Activated CD4-positive, alpha-beta T cell treated with anti-CD3 and anti-CD28 coated beads for 48 hours (primary cell): ENCODE results near the gene RDH13.
"Not testable (repeated sequence)": the region's sequence is repeated elsewhere in the genome, so short reads cannot be mapped to it uniquely, and the experiment has no call there.

Experiments
- DNase-seq: peaks from one replicate; pipeline ENCODE4 v3.0.0-alpha.2; 2020

The RDH13 gene

DNA sequence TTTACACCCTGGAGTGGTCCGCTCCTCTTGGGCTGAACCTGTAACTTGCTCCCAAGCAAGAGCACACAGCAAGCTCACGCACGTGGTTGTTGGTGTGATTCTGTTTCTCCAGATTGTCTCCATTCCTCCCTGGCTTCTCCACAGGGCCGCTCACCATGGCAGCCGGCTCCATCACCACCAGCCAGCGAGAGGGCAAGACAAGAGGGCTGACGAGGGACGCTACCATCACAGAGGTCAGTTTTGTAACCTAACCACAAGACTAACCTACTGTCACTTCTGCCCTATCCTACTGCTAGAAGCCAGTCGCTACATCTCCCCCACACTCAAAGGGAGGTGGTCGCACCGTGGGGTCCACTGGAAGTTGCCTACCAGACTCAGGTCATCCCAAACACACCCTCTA, 20.3 kb downstream of the RDH13 start:
- DNase-seq, result no peak

GRCh38 chr19:55042344-55042678, 20.6 kb downstream of the RDH13 start:
- no peak for DNase-seq

GRCh38 chr19:55041627-55042343, 21.2 kb downstream of the RDH13 start:
- peak; percentile 43 for DNase-seq

DNA sequence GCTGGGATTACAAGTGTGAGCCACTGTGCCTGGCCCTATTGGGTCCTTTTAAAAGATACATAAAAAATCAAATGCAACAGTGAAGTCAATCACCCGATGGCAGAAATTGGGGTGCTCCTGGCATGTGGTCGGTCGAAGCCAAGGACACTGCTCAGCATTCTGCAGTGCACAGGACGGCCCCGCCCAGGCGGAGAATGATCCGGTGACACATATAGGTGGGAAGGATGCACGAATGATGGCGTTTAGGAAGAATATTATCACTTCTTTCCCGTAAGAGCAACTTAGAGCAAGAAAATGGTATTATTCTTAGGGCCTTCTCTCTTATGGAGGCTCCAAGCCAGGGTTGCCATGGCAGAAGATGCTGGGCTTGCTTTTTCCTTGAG, 21.7 kb downstream of the RDH13 start:
- no peak for DNase-seq

DNA sequence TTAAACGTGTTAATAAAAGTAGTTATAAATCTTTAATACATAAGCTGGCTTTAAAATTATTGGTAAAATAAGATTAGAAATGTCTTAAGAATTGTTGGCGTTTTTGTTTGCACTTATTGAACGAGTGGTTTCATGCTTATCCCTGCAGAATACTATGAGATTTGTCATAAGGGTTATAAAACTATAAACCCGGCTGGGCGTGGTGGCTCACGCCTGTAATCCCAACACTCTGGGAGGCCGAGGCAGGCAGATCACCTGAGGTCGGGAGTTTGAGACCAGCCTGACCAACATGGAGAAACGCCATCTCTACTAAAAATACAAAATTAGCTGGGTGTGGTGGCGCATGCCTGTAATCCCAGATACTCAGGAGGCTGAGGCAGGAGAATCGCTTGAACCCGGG, 22.3 kb downstream of the RDH13 start:
- DNase-seq, result not testable (repeated sequence)

- DNase-seq, result not testable (repeated sequence)
Measured at GRCh38 chr19:55037603-55038002, 25.3 kb downstream of the RDH13 start.

- no peak for DNase-seq
Measured at GRCh38 chr19:55036058-55036457, 26.9 kb downstream of the RDH13 start.

- no peak for DNase-seq
Measured at GRCh38 chr19:55034751-55035150, 28.2 kb downstream of the RDH13 start.

DNA sequence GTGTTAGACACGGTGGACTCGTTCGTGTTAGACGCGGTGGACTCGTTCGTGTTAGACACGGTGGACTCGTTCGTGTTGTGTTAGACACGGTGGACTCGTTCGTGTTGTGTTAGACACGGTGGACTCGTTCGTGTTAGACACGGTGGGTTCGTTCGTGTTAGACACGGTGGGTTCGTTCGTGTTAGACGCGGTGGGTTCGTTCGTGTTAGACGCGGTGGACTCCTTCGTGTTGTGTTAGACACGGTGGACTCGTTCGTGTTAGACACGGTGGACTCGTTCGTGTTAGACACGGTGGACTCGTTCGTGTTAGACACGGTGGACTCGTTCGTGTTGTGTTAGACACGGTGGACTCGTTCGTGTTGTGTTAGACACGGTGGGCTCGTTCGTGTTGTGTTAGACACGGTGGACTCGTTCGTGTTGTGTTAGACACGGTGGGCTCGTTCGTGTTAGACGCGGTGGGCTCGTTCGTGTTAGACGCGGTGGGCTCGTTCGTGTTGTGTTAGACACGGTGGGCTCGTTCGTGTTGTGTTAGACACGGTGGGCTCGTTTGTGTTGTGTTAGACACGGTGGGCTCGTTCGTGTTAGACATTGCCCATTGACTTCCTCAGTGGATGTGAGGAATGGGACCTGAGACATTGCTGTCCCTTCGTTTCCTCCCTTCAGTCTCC, 29.8 kb downstream of the RDH13 start:
- DNase-seq, result not testable (repeated sequence)

- no peak for DNase-seq
Measured at GRCh38 chr19:55032170-55032800, 30.7 kb downstream of the RDH13 start.

- DNase-seq, result no peak
Measured at GRCh38 chr19:55031178-55031577, 31.8 kb downstream of the RDH13 start.

- DNase-seq, result no peak
Measured at GRCh38 chr19:55028757-55029156, 34.2 kb downstream of the RDH13 start.

DNA sequence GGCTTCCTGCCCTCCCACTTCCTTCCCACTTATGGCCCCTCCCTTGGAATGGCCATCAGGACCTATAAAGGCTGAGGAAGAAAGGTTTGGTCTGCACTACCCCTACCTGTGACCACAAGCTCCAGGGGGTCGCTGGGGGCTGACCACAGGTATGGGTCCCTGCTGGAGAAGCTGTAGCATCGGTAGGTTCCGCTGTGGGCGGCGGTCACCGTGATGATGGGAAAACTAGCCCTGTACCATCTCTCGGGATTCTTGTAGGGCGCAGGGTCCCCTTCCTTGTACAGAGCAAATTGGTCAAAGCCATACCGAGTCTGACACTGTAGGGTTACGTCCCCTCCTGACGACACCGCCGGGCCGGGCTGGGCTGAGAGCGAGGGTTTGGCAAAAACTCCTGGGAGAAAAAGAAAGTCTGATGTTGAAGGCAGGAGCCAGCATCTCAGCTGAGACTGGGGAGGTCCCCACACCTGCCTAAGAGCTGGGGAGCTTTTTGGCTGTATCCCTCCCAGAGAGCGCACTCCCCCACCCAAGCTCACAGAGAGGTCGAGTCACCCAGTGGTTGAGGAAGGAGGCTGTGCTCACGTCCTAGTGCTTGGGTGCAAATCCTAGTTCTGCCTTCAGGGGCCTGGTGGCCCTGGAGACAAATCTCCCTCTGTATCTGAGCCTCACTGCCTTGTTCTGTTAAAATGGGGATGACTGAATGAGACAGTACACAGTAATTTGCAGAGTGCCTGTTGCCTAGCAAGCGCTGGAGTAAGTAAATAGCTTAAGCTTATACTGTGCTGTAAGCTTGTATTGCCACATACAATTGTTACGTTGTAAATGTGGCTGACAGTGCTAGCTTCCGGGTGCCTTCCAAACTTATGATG, 35.2 kb downstream of the RDH13 start:
- no peak for DNase-seq

GRCh38 chr19:55027140-55027471, 35.8 kb downstream of the RDH13 start:
- DNase-seq, result not testable (repeated sequence)

DNA sequence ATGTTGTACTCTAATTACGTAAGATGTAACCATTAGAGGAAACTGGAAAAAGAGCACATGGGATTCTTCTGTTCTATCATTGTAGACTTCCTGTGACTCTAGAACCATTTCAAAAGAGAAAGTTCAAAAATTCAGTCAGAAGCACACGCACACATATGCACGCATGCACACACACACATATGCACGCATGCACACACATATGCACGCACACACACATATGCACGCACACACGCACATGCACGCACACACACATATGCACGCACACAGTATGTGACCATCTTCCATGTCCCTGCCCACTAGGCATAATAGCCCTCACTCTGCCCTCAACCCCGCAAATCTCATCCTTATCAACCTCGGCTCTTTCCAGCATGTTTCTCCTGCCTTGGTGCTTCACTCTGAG, 38.8 kb downstream of the RDH13 start:
- DNase-seq, result no peak

DNA sequence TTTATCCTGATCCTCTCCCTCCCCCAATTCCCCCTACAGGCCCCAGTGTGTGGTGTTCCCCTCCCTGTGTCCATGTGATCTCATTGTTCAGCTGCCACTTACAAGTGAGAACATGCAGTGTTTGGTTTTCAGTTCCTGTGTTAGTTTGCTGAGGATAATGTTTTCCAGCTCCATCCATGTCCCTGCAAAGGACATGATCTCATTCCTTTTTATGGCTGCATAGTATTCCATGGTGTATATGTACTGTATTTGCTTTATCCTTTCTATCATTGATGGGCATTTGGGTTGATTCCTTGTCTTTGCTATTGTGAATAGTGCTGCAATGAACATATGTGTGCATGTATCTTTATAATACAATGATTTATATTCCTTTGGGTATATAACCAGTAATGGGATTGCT, 42.6 kb downstream of the RDH13 start:
- DNase-seq, result not testable (repeated sequence)

- DNase-seq, result no peak
Measured at GRCh38 chr19:55018633-55019032, 44.3 kb downstream of the RDH13 start.

DNA sequence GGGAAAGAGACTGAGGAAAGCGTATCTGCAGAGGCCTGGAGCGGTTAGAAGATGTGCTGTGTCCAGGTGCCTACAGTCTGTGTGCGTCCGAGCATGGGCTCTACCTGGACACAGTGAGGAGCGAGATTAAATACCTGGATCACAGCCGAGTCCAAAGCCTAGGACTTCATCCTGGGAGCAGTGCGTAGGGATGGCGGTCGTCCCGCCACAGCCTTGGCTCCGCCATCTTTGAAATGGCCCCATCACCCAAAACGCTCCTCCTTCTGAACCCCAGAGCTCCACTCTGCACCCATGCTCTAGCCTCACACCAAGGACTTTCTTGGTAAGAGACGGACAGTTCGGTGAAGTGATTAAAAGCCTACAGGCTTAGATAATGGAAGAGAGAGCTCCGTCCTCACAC, 44.7 kb downstream of the RDH13 start:
- DNase-seq, result no peak

- no peak for DNase-seq
Measured at GRCh38 chr19:55016017-55016416, 46.9 kb downstream of the RDH13 start.

GRCh38 chr19:55015126-55015525, 47.8 kb downstream of the RDH13 start:
- DNase-seq, result no peak

DNA sequence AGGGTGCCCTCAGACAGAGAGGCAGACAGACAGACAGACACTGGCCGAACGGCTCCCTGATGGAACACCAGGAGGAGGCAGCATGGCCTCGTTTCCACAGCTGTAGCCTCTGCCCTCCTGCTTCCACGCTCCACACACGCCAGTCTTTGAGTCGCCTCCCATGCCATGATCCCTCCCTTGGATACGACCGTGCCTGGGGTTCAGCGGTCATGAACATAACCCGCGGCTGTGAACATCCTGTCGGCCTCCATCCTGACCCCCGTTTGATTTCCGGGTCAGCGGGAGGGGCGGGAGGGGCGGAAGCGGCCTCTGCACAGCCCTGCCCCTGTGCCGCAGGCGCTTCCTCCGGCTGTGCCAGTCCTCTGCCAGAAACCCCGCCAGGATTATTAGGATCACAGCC, 48.2 kb downstream of the RDH13 start:
- DNase-seq, result peak; percentile 13

DNA sequence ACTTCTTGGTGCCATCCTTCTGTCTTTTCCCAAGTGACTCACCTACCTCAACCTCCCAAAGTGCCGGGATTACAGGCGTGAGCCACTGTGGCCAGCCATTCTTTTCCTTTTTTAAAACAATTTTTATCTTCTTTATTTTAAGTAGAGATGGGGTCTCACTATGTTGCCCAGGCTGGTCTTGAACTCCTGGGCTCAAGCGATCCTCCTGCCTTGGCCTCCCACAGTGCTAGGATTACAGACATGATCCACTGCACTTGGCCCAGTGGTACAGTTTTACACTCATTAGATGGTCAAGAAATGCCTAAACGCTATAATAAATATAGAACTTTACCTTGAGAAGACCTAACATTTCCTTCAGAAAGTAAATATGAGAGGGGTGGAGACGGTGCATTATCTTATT, 49.4 kb downstream of the RDH13 start:
- no peak for DNase-seq

- DNase-seq, result no peak
Measured at GRCh38 chr19:55012306-55012705, 50.6 kb downstream of the RDH13 start.

DNA sequence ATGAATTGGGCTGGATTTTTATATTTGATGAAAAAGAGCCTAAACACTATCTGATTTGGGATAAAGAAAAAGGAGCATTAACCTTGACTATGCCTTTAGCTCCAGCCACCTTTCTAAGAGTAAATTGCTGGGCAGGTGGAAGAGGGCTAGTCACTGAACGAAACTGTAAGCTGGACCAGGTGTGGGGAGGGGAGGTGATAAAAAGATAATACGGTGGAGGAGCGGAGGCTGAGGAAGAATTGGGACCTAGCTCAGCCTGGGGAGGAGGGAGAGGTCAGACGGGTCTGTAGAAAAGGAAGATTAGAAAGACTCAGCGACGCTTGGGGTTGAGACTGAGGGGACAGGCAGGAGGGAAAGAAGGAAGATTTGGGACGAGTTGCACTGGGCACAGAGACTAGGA, 52.4 kb downstream of the RDH13 start:
- DNase-seq, result not testable (repeated sequence)
